NCI-H1048 (cell line): ENCODE results near the gene UGT3A1.

ENCODE experiments used
- DNase-seq: peaks from one replicate; lab custom pipeline; 2025; lab: John Stamatoyannopoulos, UW

Gene UGT3A1

GRCh38 chr5:35908228-35908627 lies 83.0 kb downstream of the UGT3A1 start:
- no peak for DNase-seq

GRCh38 chr5:35904443-35905132 lies 86.6 kb downstream of the UGT3A1 start:
- no peak for DNase-seq

- no peak for DNase-seq
Observed at GRCh38 chr5:35903631-35904203, 87.5 kb downstream of the UGT3A1 start.

GRCh38 chr5:35902046-35902672 lies 89.0 kb downstream of the UGT3A1 start:
- DNase-seq, result no peak
